WTC11 (cell line): Measurements from ENCODE around the gene FXYD3. TPM values are rescaled to one million over a fixed set of nuclear protein-coding genes. Genes with fewer than 3 reads are reported as not detected.

Experiments used
- ATAC-seq: fragments of 200-7000 bp; cut with Tn5 transposase; 2 replicates; pipeline ENCODE4 v1.10.0; 2021; ENCODE audit warnings: mild to moderate bottlenecking, moderate library complexity
- CTCF ChIA-PET: fragments of 300-600 bp; sonication (Branson Sonifier 250); formaldehyde crosslinking; loops from one replicate; lab custom pipeline; 2021; ENCODE audit warnings: antibody characterized with exemption; lab: Charles Lee
- POLR2A ChIA-PET: fragments of 350-600 bp; sonication (Branson Sonifier 250); formaldehyde crosslinking; loops from one replicate; lab custom pipeline; 2021; ENCODE audit warnings: antibody characterized with exemption; lab: Charles Lee
- DNase-seq: peaks from one replicate; pipeline ENCODE4 v3.0.0; 2021; ENCODE audit warnings: low spot score
- H3K27ac Mint-ChIP-seq: 2 replicates; pipeline ENCODE4 v1.8.0; 2021; ENCODE audit warnings: mixed read lengths
- H3K27me3 Mint-ChIP-seq: 2 replicates; pipeline ENCODE4 v1.8.0; 2021; ENCODE audit warnings: low read depth, mild to moderate bottlenecking, moderate library complexity, mixed read lengths
- H3K36me3 Mint-ChIP-seq: 2 replicates; pipeline ENCODE4 v1.8.0; 2021; ENCODE audit warnings: mixed read lengths
- H3K4me1 Mint-ChIP-seq: 2 replicates; pipeline ENCODE4 v1.8.0; 2022; ENCODE audit warnings: mixed read lengths
- H3K4me3 Mint-ChIP-seq: 2 replicates; pipeline ENCODE4 v1.8.0; 2021; ENCODE audit warnings: mild to moderate bottlenecking, moderate library complexity, mixed read lengths
- H3K9me3 Mint-ChIP-seq: 2 replicates; pipeline ENCODE4 v1.8.0; 2021; ENCODE audit warnings: mixed read lengths
- ARID4B ChIP-seq: sonication (generic); formaldehyde crosslinking; IDR thresholded peaks from 2 replicates; pipeline ENCODE4 v1.8.0; 2023; ENCODE audit warnings: missing genetic modification reagents, mild to moderate bottlenecking, borderline replicate concordance
- CREM ChIP-seq: sonication (generic); formaldehyde crosslinking; IDR thresholded peaks from 2 replicates; pipeline ENCODE4 v1.8.1; 2022; ENCODE audit warnings: mild to moderate bottlenecking, missing genetic modification reagents, moderate library complexity
- ELF4 ChIP-seq: sonication (generic); formaldehyde crosslinking; IDR thresholded peaks from 2 replicates; pipeline ENCODE4 v1.8.1; 2022; ENCODE audit warnings: low read depth, mild to moderate bottlenecking, moderate library complexity, missing genetic modification reagents
- ERG ChIP-seq: fragments of 250-450 bp; sonication (Bioruptor Pico); IDR thresholded peaks from 2 replicates; pipeline ENCODE4 v1.8.0; 2021; ENCODE audit warnings: mild to moderate bottlenecking
- FOXJ3 ChIP-seq: sonication (generic); formaldehyde crosslinking; IDR thresholded peaks from 2 replicates; pipeline ENCODE4 v1.9.0; 2021; ENCODE audit warnings: missing genetic modification reagents, mild to moderate bottlenecking, borderline replicate concordance
- FOXK1 ChIP-seq: sonication (generic); formaldehyde crosslinking; IDR thresholded peaks from 2 replicates; pipeline ENCODE4 v1.8.0; 2022; ENCODE audit warnings: mild to moderate bottlenecking, moderate library complexity, missing genetic modification reagents
- IRF1 ChIP-seq: sonication (generic); formaldehyde crosslinking; IDR thresholded peaks from 2 replicates; pipeline ENCODE4 v1.8.0; 2023; ENCODE audit warnings: missing genetic modification reagents
- JAZF1 ChIP-seq: fragments of 250-450 bp; sonication (Bioruptor Pico); IDR thresholded peaks from 2 replicates; pipeline ENCODE4 v1.9.0; 2021; ENCODE audit warnings: moderate library complexity, mild to moderate bottlenecking, inconsistent platforms
- MXD4 ChIP-seq: fragments of 250-450 bp; sonication (Bioruptor Pico); IDR thresholded peaks from 2 replicates; pipeline ENCODE4 v1.8.0; 2021; ENCODE audit warnings: mild to moderate bottlenecking, moderate library complexity, borderline replicate concordance
- SMAD3 ChIP-seq: sonication (generic); formaldehyde crosslinking; IDR thresholded peaks from 2 replicates; pipeline ENCODE4 v1.8.0; 2022; ENCODE audit warnings: missing genetic modification reagents, mild to moderate bottlenecking, borderline replicate concordance
- SP1 ChIP-seq: sonication (generic); formaldehyde crosslinking; conservative IDR thresholded peaks from 2 replicates; pipeline ENCODE4 v1.8.1; 2022; ENCODE audit warnings: missing genetic modification reagents
- TP53 ChIP-seq: sonication (generic); formaldehyde crosslinking; IDR thresholded peaks from 2 replicates; pipeline ENCODE4 v1.8.1; 2023; ENCODE audit warnings: mild to moderate bottlenecking, missing genetic modification reagents
- USF2 ChIP-seq: sonication (generic); formaldehyde crosslinking; IDR thresholded peaks from 2 replicates; pipeline ENCODE4 v1.8.1; 2023; ENCODE audit warnings: mild to moderate bottlenecking, missing genetic modification reagents, moderate library complexity
- ZBTB21 ChIP-seq: sonication (generic); formaldehyde crosslinking; IDR thresholded peaks from 2 replicates; pipeline ENCODE4 v1.8.1; 2023; ENCODE audit warnings: mild to moderate bottlenecking, missing genetic modification reagents, borderline replicate concordance
- ZNF138 ChIP-seq: sonication (generic); formaldehyde crosslinking; conservative IDR thresholded peaks from 2 replicates; pipeline ENCODE4 v1.8.1; 2022; ENCODE audit warnings: mild to moderate bottlenecking, moderate library complexity, missing genetic modification reagents
- ZNF396 ChIP-seq: fragments of 250-450 bp; sonication (Bioruptor Pico); IDR thresholded peaks from 2 replicates; pipeline ENCODE4 v1.8.0; 2021; ENCODE audit warnings: mild to moderate bottlenecking, moderate library complexity, borderline replicate concordance
- ZNF532 ChIP-seq: fragments of 250-450 bp; sonication (Bioruptor Pico); IDR thresholded peaks from 2 replicates; pipeline ENCODE4 v1.9.0; 2021; ENCODE audit warnings: mild to moderate bottlenecking, borderline replicate concordance
- ZSCAN18 ChIP-seq: fragments of 250-450 bp; sonication (Bioruptor Pico); IDR thresholded peaks from 2 replicates; pipeline ENCODE4 v2.1.2; 2022; ENCODE audit warnings: mild to moderate bottlenecking, moderate library complexity
- total RNA-seq: library from RNA; stranded (reverse); gene quantifications from 3 replicates; pipeline ENCODE4 v1.2.3, GENCODE V29; 2021

The FXYD3 gene
- total RNA-seq, 1 experiment from 2014 or later, result 1.8 TPM

- TF ChIP-seq JAZF1 (CRISPR knock-in tag) (no peak), ZNF532 (CRISPR knock-in tag) (no peak), FOXJ3 (CRISPR knock-in tag) (no peak)
- TF ChIP-seq, all 79 proteins: peak for 0
These were observed 45.9 kb upstream of the FXYD3 start (continued) for GRCh38 chr19:35069696-35070095.

GRCh38 chr19:35070471-35070870 lies 45.2 kb upstream of the FXYD3 start:
- peaks cover 3% of the 10 kb centered on the region for H3K36me3 Mint-ChIP-seq
- ATAC-seq (no peak), DNase-seq (no peak)
- ChIA-PET POLR2A (no interaction called here), CTCF (interaction anchor here (0.8 to 3.7 kb wide), 7 partner anchors 9 to 71 kb away, joined by 3 to 18 read pairs (median 4); no protein-coding TSS in a partner anchor)
- H3K4me3 Mint-ChIP-seq, result no peak overlapping the region
- H3K4me1 Mint-ChIP-seq, result peaks cover 29% of the 10 kb centered on the region
- H3K27ac Mint-ChIP-seq, result no peak overlapping the region
- no peak for TF ChIP-seq ZNF138 (CRISPR knock-in tag)
- TF ChIP-seq ARID4B (CRISPR knock-in tag), result no peak
- no peak for TF ChIP-seq ZNF396 (CRISPR knock-in tag)
- TF ChIP-seq SP1 (CRISPR knock-in tag), result no peak
- TF ChIP-seq TP53 (CRISPR knock-in tag), result no peak
- TF ChIP-seq ERG (CRISPR knock-in tag), result no peak
- TF ChIP-seq USF2 (CRISPR knock-in tag), result no peak
- H3K27me3 Mint-ChIP-seq, result peaks cover 8% of the 10 kb centered on the region
- H3K9me3 Mint-ChIP-seq, result peaks cover 8% of the 10 kb centered on the region

GRCh38 chr19:35073516-35073915 lies 42.1 kb upstream of the FXYD3 start:
- Mint-ChIP-seq H3K9me3 (0 out of 2 replicates have a peak, but pooled peaks cover 3% of the 10 kb centered on the region), H3K4me1 (peaks cover 18% of the 10 kb centered on the region)
- CTCF ChIA-PET, result no interaction called here
- TF ChIP-seq CREM (CRISPR knock-in tag), result no peak
- no peak for TF ChIP-seq FOXK1 (CRISPR knock-in tag)
- TF ChIP-seq ELF4 (CRISPR knock-in tag), result no peak
- TF ChIP-seq IRF1 (CRISPR knock-in tag), result no peak
- TF ChIP-seq ZBTB21 (CRISPR knock-in tag), result no peak
- TF ChIP-seq SMAD3 (CRISPR knock-in tag), result no peak
- TF ChIP-seq ZSCAN18 (CRISPR knock-in tag), result no peak
- TF ChIP-seq MXD4 (CRISPR knock-in tag), result no peak
- no peak for TF ChIP-seq ZNF138 (CRISPR knock-in tag)

More at GRCh38 chr19:35073516-35073915, 42.1 kb upstream of the FXYD3 start:
- Mint-ChIP-seq H3K27ac (no peak overlapping the region), H3K4me3 (no peak overlapping the region), H3K36me3 (no peaks in the 10 kb centered on the region; the same call in 1 of the 2 replicates), H3K27me3 (peaks cover 8% of the 10 kb centered on the region)
- POLR2A ChIA-PET, result no interaction called here
- ATAC-seq, result no peak
- DNase-seq, result no peak
